Endothelial cell of umbilical vein (primary cell): ENCODE data around the gene GGACT. TPM values are rescaled to one million over a fixed set of nuclear protein-coding genes. Genes with fewer than 3 reads are reported as not detected.

Experiments used
- BruUV-seq: library from RNA; stranded (reverse); fragments of 400-500 nt; replicated peaks from 2 replicates; lab custom pipeline; 2021; lab: Mats Ljungman, UMichigan
- CTCF ChIA-PET: fragments of 300-600, 350-600 bp; sonication (Branson Sonifier 250); formaldehyde crosslinking; loops from one replicate; lab custom pipeline; 2021; ENCODE audit warnings: antibody characterized with exemption, inconsistent platforms; lab: Charles Lee
- POLR2A ChIA-PET: fragments of 300-600, 350-600 bp; sonication (Branson Sonifier 250); formaldehyde crosslinking; loops from one replicate; lab custom pipeline; 2021; ENCODE audit warnings: antibody characterized with exemption, inconsistent platforms; lab: Charles Lee
- DNase-seq: peaks from one replicate; pipeline ENCODE4 v3.0.0-alpha.2; 2011; ENCODE audit warnings: low read depth, low spot score
- FAIRE-seq: peaks from 2 replicates; lab custom pipeline; 2011; peaks lifted over from hg19 to GRCh38; lab: Jason Lieb, UNC
- H2AFZ ChIP-seq: 2 replicates; pipeline ENCODE4 v1.6.0; 2012; ENCODE audit warnings: low read depth, low read length, control low read depth, inconsistent platforms
- H3K27ac ChIP-seq: 2 replicates; pipeline ENCODE4 v1.5.1; 2011; ENCODE audit warnings: low read depth, mild to moderate bottlenecking, control low read depth, low read length, moderate library complexity; ENCODE audit not compliant: insufficient read depth
- H3K27me3 ChIP-seq, 2 experiments: 2 replicates each; pipeline versions ENCODE4 v1.6.0 to v1.6.1; 2011; ENCODE audit warnings: low read length in 2 of 2, mixed read lengths in 1 of 2; ENCODE audit not compliant: control insufficient read depth in 2 of 2, insufficient read depth in 2 of 2
- H3K36me3 ChIP-seq, 2 experiments: 2 replicates in 1 of 2; 3 replicates in 1 of 2; pipeline ENCODE4 v1.5.1; 2011; ENCODE audit warnings: low read length in 2 of 2, mild to moderate bottlenecking in 1 of 2, moderate library complexity in 1 of 2; ENCODE audit not compliant: control insufficient read depth in 2 of 2, insufficient read depth in 2 of 2; ENCODE audit errors: extremely low read depth in 1 of 2
- H3K4me1 ChIP-seq: 3 replicates; pipeline ENCODE4 v1.5.1; 2011; ENCODE audit warnings: mild to moderate bottlenecking, low read length; ENCODE audit not compliant: control insufficient read depth, insufficient read depth; ENCODE audit errors: extremely low read depth
- H3K4me2 ChIP-seq: 2 replicates; pipeline ENCODE4 v1.6.1; 2011; ENCODE audit warnings: low read length, control low read depth, mixed read lengths; ENCODE audit not compliant: insufficient read depth
- H3K4me3 ChIP-seq, 3 experiments: fragments of 200-600 bp in 1 of 3; sonication (generic), shearing (Covaris generic) in 1 of 3; replicated peaks in 1 of 3; 2 replicates each; pipeline ENCODE4 v1.5.1; 2011 to 2016; ENCODE audit warnings: control low read depth in 3 of 3, low read length in 3 of 3, mild to moderate bottlenecking in 2 of 3, inconsistent platforms in 1 of 3, low read depth in 1 of 3, moderate library complexity in 1 of 3; ENCODE audit not compliant: insufficient read depth in 1 of 3
- H3K79me2 ChIP-seq: 2 replicates; pipeline ENCODE4 v1.6.0; 2012; ENCODE audit warnings: low read length, inconsistent platforms; ENCODE audit not compliant: control insufficient read depth, insufficient read depth
- H3K9ac ChIP-seq: replicated peaks from 2 replicates; pipeline ENCODE3; 2011; ENCODE audit warnings: low read length, control low read depth; ENCODE audit not compliant: insufficient read depth; ENCODE audit errors: extremely low read depth
- H3K9me1 ChIP-seq: replicated peaks from 3 replicates; pipeline ENCODE4 v1.6.0; 2011; ENCODE audit warnings: mild to moderate bottlenecking, low read length; ENCODE audit not compliant: control insufficient read depth, insufficient read depth; ENCODE audit errors: extremely low read depth
- H3K9me3 ChIP-seq: replicated peaks from 2 replicates; pipeline ENCODE4 v1.5.1; 2012; ENCODE audit warnings: low read length, inconsistent platforms; ENCODE audit not compliant: control insufficient read depth, insufficient read depth
- H4K20me1 ChIP-seq: replicated peaks from 2 replicates; pipeline ENCODE3; 2011; ENCODE audit warnings: mild to moderate bottlenecking, low read length; ENCODE audit not compliant: control insufficient read depth, insufficient read depth; ENCODE audit errors: extremely low read depth
- EZH2 ChIP-seq: IDR thresholded peaks from 2 replicates; pipeline ENCODE4 v1.6.1; 2012; ENCODE audit warnings: borderline replicate concordance, low read depth, mild to moderate bottlenecking, moderate library complexity, low read length, inconsistent platforms; ENCODE audit not compliant: severe bottlenecking
- FOS ChIP-seq: IDR thresholded peaks from 2 replicates; pipeline ENCODE4 v1.6.1; 2011; ENCODE audit warnings: mild to moderate bottlenecking, low read length, moderate library complexity, borderline replicate concordance; ENCODE audit not compliant: insufficient read depth
- GATA2 ChIP-seq: IDR thresholded peaks from 2 replicates; pipeline ENCODE4 v1.7.0; 2011; ENCODE audit warnings: low read depth, mild to moderate bottlenecking, moderate library complexity, mixed read lengths, low read length; ENCODE audit not compliant: insufficient read length, insufficient read depth
- JUN ChIP-seq: IDR thresholded peaks from 2 replicates; pipeline ENCODE4 v1.6.1; 2011; ENCODE audit warnings: borderline replicate concordance, low read depth; ENCODE audit not compliant: insufficient read length, insufficient read depth
- MAX ChIP-seq: IDR thresholded peaks from 2 replicates; pipeline ENCODE4 v1.6.1; 2011; ENCODE audit not compliant: insufficient read depth, insufficient read length
- MYC ChIP-seq: IDR thresholded peaks from one replicate; pipeline ENCODE4 v1.6.1; 2011; ENCODE audit warnings: mild to moderate bottlenecking, low read depth, low read length
- POLR2A ChIP-seq: IDR thresholded peaks from 2 replicates; pipeline ENCODE4 v1.6.1; 2012; ENCODE audit warnings: low read depth, mild to moderate bottlenecking, control low read depth, low read length
- POLR2AphosphoS5 ChIP-seq: IDR thresholded peaks from 2 replicates; pipeline ENCODE4 v1.6.1; 2012; ENCODE audit warnings: low read depth, mild to moderate bottlenecking, control low read depth, low read length, moderate library complexity; ENCODE audit not compliant: insufficient read depth
- dilution Hi-C: fragments of 300-500 bp; cut with MboI; formaldehyde crosslinking; loops from one replicate; pipeline ENCODE4 v1.15.0; 2019; ENCODE audit warnings: low sequenced_read_pairs; ENCODE audit not compliant: extremely low pct_ligation_motif_present
- intact Hi-C: fragments of 100-400 bp; cut with micrococcal nuclease; formaldehyde crosslinking; loops from one replicate; pipeline ENCODE4 v1.10.0; 2022
- polyA plus RNA-seq, 4 experiments: library from polyadenylated mRNA; depleted of rRNA in 3 of 4; stranded (reverse) in 3 of 4; unstranded in 1 of 4; fragments of >200 nt; gene quantifications; 2 replicates each; pipeline versions ENCODE4 v1.2.1 to v1.2.3, GENCODE V29; 2011 to 2012; ENCODE audit warnings: missing spikeins in 1 of 4
- total RNA-seq: library from RNA; stranded (reverse); gene quantifications from 2 replicates; pipeline ENCODE4 v1.2.3, GENCODE V29; 2021
- TF ChIP-seq, protein P1 (sequence below), 2 donors: IDR thresholded peaks; 1 replicate in 1 of 2; 2 replicates in 1 of 2; pipeline ENCODE4 v1.5.1; 2011; ENCODE audit warnings: low read length in 2 of 2, mild to moderate bottlenecking in 2 of 2, moderate library complexity in 2 of 2, control low read depth in 1 of 2, inconsistent platforms in 1 of 2, low read depth in 1 of 2; ENCODE audit not compliant: insufficient read depth in 1 of 2; ENCODE audit errors: extremely low read depth in 1 of 2

GGACT gene
- total and polyA plus RNA-seq, 2 donors (not counting 3 experiments of a cell fraction or from before 2014, with no cell fraction given) = 2.5 to 6.5 TPM

- Histone ChIP-seq H2AFZ (no peak overlapping the region), H3K9ac (no peak overlapping the region), H3K4me3 (no peak overlapping the region), H3K9me3 (no peaks in the 10 kb centered on the region), H3K4me1 (peaks cover 13% of the 10 kb centered on the region), H4K20me1 (no peaks in the 10 kb centered on the region), H3K79me2 (no peaks in the 10 kb centered on the region), H3K9me1 (no peaks in the 10 kb centered on the region), H3K4me2 (no peak overlapping the region), H3K27me3 (no peaks in the 10 kb centered on the region), H3K36me3 (no peaks in the 10 kb centered on the region), H3K27ac (no peak overlapping the region)
- dilution Hi-C loops = no loop called here
- no TSS peak for BruUV-seq
- FAIRE-seq = no peak
- TF ChIP-seq POLR2A (no peak), EZH2 (no peak), POLR2AphosphoS5 (no peak), MAX (no peak), MYC (no peak), JUN (no peak), FOS (no peak), GATA2 (no peak)
- TF ChIP-seq, protein P1, sequence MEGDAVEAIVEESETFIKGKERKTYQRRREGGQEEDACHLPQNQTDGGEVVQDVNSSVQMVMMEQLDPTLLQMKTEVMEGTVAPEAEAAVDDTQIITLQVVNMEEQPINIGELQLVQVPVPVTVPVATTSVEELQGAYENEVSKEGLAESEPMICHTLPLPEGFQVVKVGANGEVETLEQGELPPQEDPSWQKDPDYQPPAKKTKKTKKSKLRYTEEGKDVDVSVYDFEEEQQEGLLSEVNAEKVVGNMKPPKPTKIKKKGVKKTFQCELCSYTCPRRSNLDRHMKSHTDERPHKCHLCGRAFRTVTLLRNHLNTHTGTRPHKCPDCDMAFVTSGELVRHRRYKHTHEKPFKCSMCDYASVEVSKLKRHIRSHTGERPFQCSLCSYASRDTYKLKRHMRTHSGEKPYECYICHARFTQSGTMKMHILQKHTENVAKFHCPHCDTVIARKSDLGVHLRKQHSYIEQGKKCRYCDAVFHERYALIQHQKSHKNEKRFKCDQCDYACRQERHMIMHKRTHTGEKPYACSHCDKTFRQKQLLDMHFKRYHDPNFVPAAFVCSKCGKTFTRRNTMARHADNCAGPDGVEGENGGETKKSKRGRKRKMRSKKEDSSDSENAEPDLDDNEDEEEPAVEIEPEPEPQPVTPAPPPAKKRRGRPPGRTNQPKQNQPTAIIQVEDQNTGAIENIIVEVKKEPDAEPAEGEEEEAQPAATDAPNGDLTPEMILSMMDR (IDR thresholded peaks at IDR 0.05; ENCODE audit: extremely low read depth in 1 of 2, insufficient read depth in 1 of 2, low read depth in 1 of 2, low read length in 2 of 2) = no peak
- CTCF ChIA-PET = interaction anchor here (0.7 kb wide), 1 partner anchor 9 kb away, joined by 3 read pairs; no protein-coding TSS in a partner anchor
- intact Hi-C loops = no loop called here
- DNase-seq = no peak
- POLR2A ChIA-PET = no interaction called here
Observed at GRCh38 chr13:100540621-100541020, 48.0 kb downstream of the GGACT start.
